Testis (tissue), 3 donors: ENCODE data around the gene C6orf89. TPM values are rescaled to one million over a fixed set of nuclear protein-coding genes. Genes with fewer than 3 reads are reported as not detected.
A peak's percentile ranks its signal among the peaks of the same experiment; 100 is the strongest.

ENCODE experiments used
- DNase-seq: peaks from one replicate; pipeline ENCODE4 v3.0.0-alpha.2; 2019
- H3K27ac ChIP-seq, 2 donors: fragments of 200-600 bp; sonication (generic); one replicate each; pipeline ENCODE4 v1.5.1; 2019
- H3K27me3 ChIP-seq: fragments of 200-600 bp; sonication (generic); one replicate; pipeline ENCODE4 v1.5.1; 2019
- H3K36me3 ChIP-seq: fragments of 200-600 bp; sonication (generic); one replicate; pipeline ENCODE4 v1.5.1; 2017; ENCODE audit warnings: low read depth; ENCODE audit errors: missing control alignments
- H3K4me1 ChIP-seq: fragments of 200-600 bp; sonication (generic); one replicate; pipeline ENCODE4 v1.5.1; 2019
- H3K4me3 ChIP-seq, 2 donors: fragments of 200-600 bp; sonication (generic); one replicate each; pipeline ENCODE4 v1.5.1; 2017 to 2019
- H3K9me3 ChIP-seq: fragments of 200-600 bp; sonication (generic); one replicate; pipeline ENCODE4 v1.5.1; 2017
- CTCF ChIP-seq, 3 experiments: fragments of 450-650 bp in 2 of 3; fragments of 200-600 bp in 1 of 3; sonication (generic) in 1 of 3; IDR thresholded peaks; one replicate each; pipeline ENCODE4 v1.5.1; 2016 to 2019; ENCODE audit warnings: antibody characterized with exemption in 3 of 3, mild to moderate bottlenecking in 2 of 3, moderate library complexity in 1 of 3
- POLR2A ChIP-seq: fragments of 450-650 bp; IDR thresholded peaks from one replicate; pipeline ENCODE4 v1.6.1; 2017; ENCODE audit warnings: antibody characterized with exemption, mild to moderate bottlenecking, moderate library complexity
- WGBS, 2 donors: methylation state at CpG; one replicate each; pipeline ENCODE4 v1.1.5; 2018; 5-methylcytosine and 5-hydroxymethylcytosine counted together
- intact Hi-C: fragments of 100-400 bp; cut with DNase I; formaldehyde crosslinking; loops from one replicate; pipeline ENCODE4 v1.15.1; 2023; ENCODE audit warnings: low total_unique reads
- polyA plus RNA-seq: library from polyadenylated mRNA; stranded (reverse); fragments of 350-450 nt; fragmentation: Illumina TruSeq; extraction: RNeasy Lipid Tissue Mini Kit (QIAGEN cat#74804); gene quantifications from one replicate; pipeline ENCODE4 v1.2.3, GENCODE V29; 2014; ENCODE audit warnings: low read depth, low replicate concordance; ENCODE audit not compliant: insufficient read depth
- total RNA-seq, 2 donors: library from RNA; depleted of rRNA; stranded (reverse); fragments of >200 nt; gene quantifications; one replicate each; pipeline ENCODE4 v1.2.3, GENCODE V29; 2016

C6orf89 gene
- total and polyA plus RNA-seq, 3 donors from 2014 or later: 78.9 to 93.6 (median 80.3) TPM

- DNase-seq: no peak
- H3K9me3 ChIP-seq: no peaks in the 10 kb centered on the region
- H3K36me3 ChIP-seq: no peaks in the 10 kb centered on the region
- 80 to 83% methylated on average over 4 of the region's 4 CpGs for WGBS, 2 donors
- peak overlapping the region; percentile 23 to 61 for H3K27ac ChIP-seq
- no peak for TF ChIP-seq CTCF (IDR thresholded peaks at IDR 0.05)
- H3K4me3 ChIP-seq: no peak overlapping the region
- intact Hi-C loops: no loop called here
- H3K4me1 ChIP-seq: peaks cover 7% of the 10 kb centered on the region
- no peaks in the 10 kb centered on the region for H3K27me3 ChIP-seq
These were observed 22.8 kb upstream of the C6orf89 start for GRCh38 chr6:36862848-36863382.

- no peaks in the 10 kb centered on the region for H3K27me3 ChIP-seq
- 84 to 87% methylated on average over 12 of the region's 12 CpGs for WGBS, 2 donors
- no peak overlapping the region for H3K4me3 ChIP-seq
- no peak for DNase-seq
- H3K4me1 ChIP-seq: peaks cover 1% of the 10 kb centered on the region
- H3K27ac ChIP-seq: no peak overlapping the region
- no peaks in the 10 kb centered on the region for H3K9me3 ChIP-seq
- TF ChIP-seq POLR2A (no peak), CTCF (IDR thresholded peaks at IDR 0.05) (no peak)
- intact Hi-C loops: no loop called here
- no peaks in the 10 kb centered on the region for H3K36me3 ChIP-seq
These were observed 21.8 kb upstream of the C6orf89 start for GRCh38 chr6:36863670-36864540.

- no peaks in the 10 kb centered on the region for H3K36me3 ChIP-seq
- H3K27me3 ChIP-seq: no peaks in the 10 kb centered on the region
- no peaks in the 10 kb centered on the region for H3K9me3 ChIP-seq
- WGBS, 2 donors: 81 to 87% methylated on average over 2 of the region's 2 CpGs
- H3K4me3 ChIP-seq: no peak overlapping the region
- peaks cover 3% of the 10 kb centered on the region for H3K4me1 ChIP-seq
- TF ChIP-seq POLR2A: no peak
- no peak for TF ChIP-seq CTCF (IDR thresholded peaks at IDR 0.05)
- DNase-seq: no peak
- no peak overlapping the region for H3K27ac ChIP-seq
- intact Hi-C loops: no loop called here
These were observed 19.9 kb upstream of the C6orf89 start for GRCh38 chr6:36865835-36866234.

DNA sequence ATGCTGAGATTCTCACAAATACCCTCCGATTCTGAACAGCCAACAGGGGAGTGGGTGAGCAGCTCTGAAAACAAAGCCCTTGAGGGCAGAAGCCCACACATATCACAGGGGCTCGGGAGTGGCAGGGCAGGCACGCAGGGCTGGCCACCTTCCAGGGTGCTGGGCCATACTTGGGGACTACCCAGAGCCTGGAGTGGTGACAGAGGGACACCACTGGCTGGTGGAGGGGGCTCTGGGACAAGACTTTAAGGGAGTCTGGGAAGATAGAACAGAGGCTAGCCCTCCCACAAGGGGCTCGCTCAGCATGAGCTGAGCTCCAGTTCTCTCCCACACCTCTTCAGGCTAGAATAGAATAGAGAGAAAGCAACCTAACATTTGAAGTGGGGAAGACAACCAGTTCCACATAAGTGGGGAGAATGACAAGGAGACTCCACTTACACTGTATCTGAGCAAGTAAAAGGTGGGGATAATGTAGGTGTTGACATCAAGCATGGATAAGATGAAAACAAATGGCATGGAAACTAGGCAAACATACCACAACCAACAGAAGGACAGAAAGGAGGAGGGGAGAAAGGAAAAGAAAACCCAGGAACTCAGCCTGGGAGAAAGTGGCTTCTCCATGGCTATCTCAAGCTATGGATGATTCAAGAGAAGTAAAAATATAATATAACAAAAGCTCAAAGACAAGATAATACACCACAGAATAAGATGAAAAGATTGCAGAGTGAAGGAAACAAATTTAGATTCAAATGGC is 18.1 kb upstream of the C6orf89 start:
- H3K9me3 ChIP-seq: no peaks in the 10 kb centered on the region
- WGBS, 2 donors: 73% methylated on average over 4 of the region's 4 CpGs
- no peak overlapping the region for H3K4me3 ChIP-seq
- no peaks in the 10 kb centered on the region for H3K27me3 ChIP-seq
- intact Hi-C loops: no loop called here
- peaks cover 3% of the 10 kb centered on the region for H3K4me1 ChIP-seq
- DNase-seq: no peak
- no peak overlapping the region for H3K27ac ChIP-seq
- TF ChIP-seq POLR2A (no peak), CTCF (IDR thresholded peaks at IDR 0.05) (no peak)
- H3K36me3 ChIP-seq: no peaks in the 10 kb centered on the region
